Psoas muscle (tissue), 8 donors: ENCODE measurements around the gene ACBD7. TPM values are rescaled to one million over a fixed set of nuclear protein-coding genes. Genes with fewer than 3 reads are reported as not detected.

Experiments used
- ATAC-seq, 4 donors: fragments of 200-7000 bp; cut with Tn5 transposase; one replicate each; pipeline ENCODE4 v1.9.1; 2020; ENCODE audit warnings: moderate library complexity in 3 of 4, mild to moderate bottlenecking in 2 of 4
- DNase-seq, 2 donors: peaks; one replicate each; pipeline ENCODE4 v3.0.0-alpha.2; 2020
- H3K27ac ChIP-seq: fragments of 200-600 bp; one replicate; pipeline ENCODE4 v1.8.0; 2022
- H3K27me3 ChIP-seq, 3 donors: fragments of 200-600 bp in 1 of 3; one replicate each; pipeline versions ENCODE4 v1.6.1 to v1.8.0; 2013 to 2022; ENCODE audit warnings: low read length in 2 of 3, mild to moderate bottlenecking in 2 of 3, moderate library complexity in 1 of 3; ENCODE audit not compliant: insufficient read depth in 3 of 3
- H3K36me3 ChIP-seq, 2 donors: fragments of 200-600 bp in 1 of 2; one replicate each; pipeline versions ENCODE4 v1.6.1 to v1.8.0; 2013 to 2022; ENCODE audit warnings: low read depth in 1 of 2, mild to moderate bottlenecking in 1 of 2, moderate library complexity in 1 of 2; ENCODE audit not compliant: insufficient read depth in 1 of 2
- H3K4me1 ChIP-seq: fragments of 200-600 bp; one replicate; pipeline ENCODE4 v1.8.0; 2022
- H3K4me3 ChIP-seq: fragments of 200-600 bp; one replicate; pipeline ENCODE4 v1.8.0; 2022; ENCODE audit warnings: mild to moderate bottlenecking
- H3K9me3 ChIP-seq: fragments of 200-600 bp; one replicate; pipeline ENCODE4 v1.8.0; 2022
- CTCF ChIP-seq: fragments of 200-600 bp; IDR thresholded peaks from one replicate; pipeline ENCODE4 v1.8.0; 2022; ENCODE audit warnings: antibody characterized with exemption
- WGBS, 3 donors: extraction: QIAGEN DNeasy Blood & Tissue Kit; methylation state at CpG; one replicate each; pipeline versions ENCODE4 v1.1.6 to v1.1.7; 2013; 5-methylcytosine and 5-hydroxymethylcytosine counted together
- intact Hi-C, 2 donors: fragments of 100-400 bp; cut with DNase I; formaldehyde crosslinking; loops; one replicate each; pipeline versions ENCODE4 v1.11.0 to v1.14.2; 2022
- polyA plus RNA-seq, 3 donors: library from polyadenylated mRNA; stranded (reverse); fragments of 200-250 nt; gene quantifications; one replicate each; pipeline ENCODE4 v1.2.3, GENCODE V29; 2013
- total RNA-seq, 4 donors: library from RNA; stranded (reverse); fragmentation: NEBNext Ultra II Directional in 2 of 4; extraction: Animal tissue kit (Norgen Biotek cat#: 25700) in 2 of 4; gene quantifications; one replicate each; pipeline versions ENCODE4 v1.2.1 to v1.2.4, GENCODE V29; 2021 to 2023
- donor health status: healthy with polysubstance abuse.
- donor health status: DM: no; HTN: no; CAD: no; lungs with moderate emphysema.
- donor health status: Bipolar disorder and iron deficiency.
- donor health status: healthy.
- donor health status: DM: yes; HTN: yes; CAD: no.
- donor health status: DM: no; HTN: no; CAD: no.
- donor health status: DM: no; HTN: no; CAD: no.
- donor health status: DM: yes; HTN: yes; CAD: no.

Gene ACBD7
- total and polyA plus RNA-seq, 7 donors = 0.06 TPM; not detected in 6

GRCh38 chr10:15121707-15122106, 33.1 kb upstream of the ACBD7 start:
- DNase-seq = no peak
- Histone ChIP-seq H3K36me3 (peaks cover 11 to 74% of the 10 kb centered on the region in 2 donors), H3K27ac (no peak overlapping the region), H3K4me1 (no peaks in the 10 kb centered on the region), H3K27me3 (no peaks in the 10 kb centered on the region), H3K4me3 (no peak overlapping the region), H3K9me3 (no peaks in the 10 kb centered on the region)
- intact Hi-C loops = no loop called here
- ATAC-seq = no peak
- no peak for TF ChIP-seq CTCF
- WGBS, 3 donors = 97 to 100% (median 100%) methylated on average over 1 of the region's 1 CpG

- H3K27me3 ChIP-seq = no peaks in the 10 kb centered on the region
- H3K9me3 ChIP-seq = no peaks in the 10 kb centered on the region
- no peak overlapping the region for H3K4me3 ChIP-seq
- intact Hi-C loops = no loop called here
- peaks cover 8 to 62% of the 10 kb centered on the region in 2 donors for H3K36me3 ChIP-seq
- 91 to 97% (median 93%) methylated on average over 5 of the region's 5 CpGs for WGBS, 3 donors
- ATAC-seq (no peak), DNase-seq (no peak)
- H3K4me1 ChIP-seq = no peaks in the 10 kb centered on the region
- TF ChIP-seq CTCF = no peak
- H3K27ac ChIP-seq = no peak overlapping the region
These were observed 31.9 kb upstream of the ACBD7 start for GRCh38 chr10:15120523-15120922.

- H3K27me3 ChIP-seq = no peaks in the 10 kb centered on the region
- TF ChIP-seq CTCF = no peak
- 88 to 94% (median 94%) methylated on average over 1 of the region's 1 CpG for WGBS, 3 donors
- no peak for DNase-seq
- H3K4me1 ChIP-seq = no peaks in the 10 kb centered on the region
- no peak for ATAC-seq
- H3K27ac ChIP-seq = no peak overlapping the region
- intact Hi-C loops = no loop called here
- no peak overlapping the region for H3K4me3 ChIP-seq
- peaks cover 8 to 44% of the 10 kb centered on the region in 2 donors for H3K36me3 ChIP-seq
- no peaks in the 10 kb centered on the region for H3K9me3 ChIP-seq
These were observed 30.0 kb upstream of the ACBD7 start for GRCh38 chr10:15118615-15119014.

GRCh38 chr10:15116225-15116624, 27.6 kb upstream of the ACBD7 start:
- intact Hi-C loops = no loop called here
- WGBS, 3 donors = 85 to 97% (median 96%) methylated on average over 5 of the region's 5 CpGs
- peaks cover 8 to 57% of the 10 kb centered on the region in 2 donors for H3K36me3 ChIP-seq

More at GRCh38 chr10:15116225-15116624, 27.6 kb upstream of the ACBD7 start:
- H3K4me1 ChIP-seq = no peaks in the 10 kb centered on the region
- H3K27me3 ChIP-seq = no peaks in the 10 kb centered on the region
- no peak for TF ChIP-seq CTCF
- ATAC-seq = no peak
- no peaks in the 10 kb centered on the region for H3K9me3 ChIP-seq
- no peak overlapping the region for H3K4me3 ChIP-seq
- H3K27ac ChIP-seq = no peak overlapping the region
- no peak for DNase-seq
